Spleen (tissue), 11 donors: ENCODE data around the gene CACNG1. TPM values are rescaled to one million over a fixed set of nuclear protein-coding genes. Genes with fewer than 3 reads are reported as not detected.

Experiments used
- DNase-seq: peaks from one replicate; pipeline ENCODE4 v3.0.0-alpha.2; 2020
- H3K27ac ChIP-seq, 8 donors: fragments of 200-600 bp; sonication (generic) in 7 of 8; 1 replicate in 4 of 8; 2 replicates in 4 of 8; pipeline versions ENCODE4 v1.5.0 to v1.8.0; 2016 to 2021; ENCODE audit warnings: inconsistent platforms in 4 of 8, mild to moderate bottlenecking in 4 of 8, moderate library complexity in 1 of 8
- H3K27me3 ChIP-seq, 7 donors: fragments of 200-600 bp; sonication (generic) in 6 of 7; replicated peaks in 1 of 7; 1 replicate in 4 of 7; 2 replicates in 3 of 7; pipeline versions ENCODE4 v1.5.0 to v1.8.0; 2016 to 2021; ENCODE audit warnings: inconsistent platforms in 3 of 7, mild to moderate bottlenecking in 1 of 7
- H3K36me3 ChIP-seq, 6 donors: fragments of 200-600 bp; sonication (generic) in 5 of 6; 1 replicate in 4 of 6; 2 replicates in 2 of 6; pipeline versions ENCODE4 v1.5.0 to v1.8.0; 2016 to 2021; ENCODE audit warnings: inconsistent platforms in 2 of 6
- H3K4me1 ChIP-seq, 6 donors: fragments of 200-600 bp; sonication (generic) in 5 of 6; 1 replicate in 3 of 6; 2 replicates in 3 of 6; pipeline versions ENCODE4 v1.5.0 to v1.8.0; 2016 to 2021; ENCODE audit warnings: inconsistent platforms in 3 of 6
- H3K4me3 ChIP-seq, 8 donors: fragments of 200-600 bp; sonication (generic) in 7 of 8; 1 replicate in 4 of 8; 2 replicates in 4 of 8; pipeline versions ENCODE4 v1.5.0 to v1.8.0; 2016 to 2021; ENCODE audit warnings: inconsistent platforms in 4 of 8, mild to moderate bottlenecking in 4 of 8, moderate library complexity in 2 of 8
- H3K9me3 ChIP-seq, 8 donors: fragments of 200-600 bp; sonication (generic) in 7 of 8; 1 replicate in 4 of 8; 2 replicates in 4 of 8; pipeline versions ENCODE4 v1.5.0 to v1.8.0; 2016 to 2021; ENCODE audit warnings: inconsistent platforms in 4 of 8
- CTCF ChIP-seq, 11 experiments: fragments of 200-600 bp in 7 of 11; fragments of 450-650 bp in 4 of 11; sonication (generic) in 4 of 11; IDR thresholded peaks in 8 of 11; conservative IDR thresholded peaks in 3 of 11; 1 replicate in 7 of 11; 2 replicates in 4 of 11; pipeline versions ENCODE4 v1.4.0 to v1.8.0; 2016 to 2021; ENCODE audit warnings: antibody characterized with exemption in 11 of 11, inconsistent platforms in 4 of 11, mild to moderate bottlenecking in 1 of 11
- POLR2A ChIP-seq, 3 donors: fragments of 450-650 bp; IDR thresholded peaks; one replicate each; pipeline ENCODE4 v1.5.1; 2017; ENCODE audit warnings: antibody characterized with exemption in 3 of 3, mild to moderate bottlenecking in 1 of 3
- POLR2AphosphoS5 ChIP-seq, 3 donors: sonication (generic); formaldehyde crosslinking; IDR thresholded peaks; one replicate each; pipeline ENCODE4 v1.5.1; 2017; ENCODE audit warnings: antibody characterized with exemption in 3 of 3
- WGBS, 5 donors: extraction: QIAGEN DNeasy Blood & Tissue Kit in 3 of 5; methylation state at CpG; one replicate each; pipeline versions ENCODE4 v1.1.5 to v1.1.7; 2013 to 2018; 5-methylcytosine and 5-hydroxymethylcytosine counted together
- intact Hi-C: fragments of 100-400 bp; cut with DNase I; formaldehyde crosslinking; loops from one replicate; pipeline ENCODE4 v1.15.0; 2023; ENCODE audit warnings: low total_unique reads
- polyA plus RNA-seq, 3 donors: library from polyadenylated mRNA; stranded (reverse); fragments of 200-250 nt; gene quantifications; one replicate each; pipeline ENCODE4 v1.2.1, GENCODE V29; 2013
- total RNA-seq, 7 donors: library from RNA; depleted of rRNA in 3 of 7; stranded (reverse); fragments of >200 nt in 3 of 7; fragmentation: NEBNext Ultra II Directional in 4 of 7; extraction: Animal tissue kit (Norgen Biotek cat#: 25700) in 4 of 7; gene quantifications; one replicate each; pipeline versions ENCODE4 v1.1.0 to v1.2.1, GENCODE V29; 2016 to 2021
- donor health status: healthy with polysubstance abuse.
- donor health status: DM: no; HTN: no; CAD: no; lungs with moderate emphysema.
- donor health status: DM: no; HTN: no; CAD: no.
- donor health status: Bipolar disorder and iron deficiency.
- donor health status: healthy.
- donor health status: DM: no; HTN: no; CAD: no.
- donor health status: DM: yes; HTN: yes; CAD: no.

Gene CACNG1
- total and polyA plus RNA-seq, 10 donors = not detected

GRCh38 chr17:67017910-67018309 is 26.4 kb upstream of the CACNG1 start:
- TF ChIP-seq POLR2A (IDR thresholded peaks at IDR 0.05) = no peak
- no peak for TF ChIP-seq CTCF (IDR thresholded peaks at IDR 0.05 in 8 of 11, conservative IDR thresholded peaks at IDR 0.05 in 3 of 11)
- TF ChIP-seq POLR2AphosphoS5 (IDR thresholded peaks at IDR 0.05) = no peak
- H3K4me1 ChIP-seq = no peaks in the 10 kb centered on the region
- no peak overlapping the region for H3K27ac ChIP-seq
- H3K9me3 ChIP-seq = no peaks in the 10 kb centered on the region
- intact Hi-C loops = no loop called here
- WGBS, 5 donors = 79 to 88% (median 84%) methylated on average over 14 of the region's 14 CpGs
- DNase-seq = no peak
- peaks cover 0 to 24% (median 0%) of the 10 kb centered on the region in 7 donors for H3K27me3 ChIP-seq
- no peak overlapping the region for H3K4me3 ChIP-seq
- H3K36me3 ChIP-seq = no peaks in the 10 kb centered on the region

GRCh38 chr17:67018471-67019434 is 25.6 kb upstream of the CACNG1 start:
- 86 to 91% (median 89%) methylated on average over 12 of the region's 12 CpGs for WGBS, 5 donors
- H3K27ac ChIP-seq = no peak overlapping the region

GRCh38 chr17:67019809-67020208 is 24.5 kb upstream of the CACNG1 start:
- H3K9me3 ChIP-seq = no peaks in the 10 kb centered on the region
- no peaks in the 10 kb centered on the region for H3K4me1 ChIP-seq
- no peak overlapping the region for H3K27ac ChIP-seq
- peaks cover 0 to 21% (median 0%) of the 10 kb centered on the region in 7 donors for H3K27me3 ChIP-seq
- H3K36me3 ChIP-seq = no peaks in the 10 kb centered on the region
- intact Hi-C loops = no loop called here
- 64 to 80% (median 76%) methylated on average over 8 of the region's 8 CpGs for WGBS, 5 donors
- no peak for DNase-seq
- no peak overlapping the region for H3K4me3 ChIP-seq
- TF ChIP-seq POLR2AphosphoS5 (IDR thresholded peaks at IDR 0.05) = no peak
- no peak for TF ChIP-seq POLR2A (IDR thresholded peaks at IDR 0.05)
- no peak for TF ChIP-seq CTCF (IDR thresholded peaks at IDR 0.05 in 8 of 11, conservative IDR thresholded peaks at IDR 0.05 in 3 of 11)

More at GRCh38 chr17:67018471-67019434, 25.6 kb upstream of the CACNG1 start:
- H3K4me3 ChIP-seq = no peak overlapping the region
- H3K36me3 ChIP-seq = no peaks in the 10 kb centered on the region
- no peaks in the 10 kb centered on the region for H3K9me3 ChIP-seq
- no peaks in the 10 kb centered on the region for H3K4me1 ChIP-seq
- no peak for TF ChIP-seq POLR2A (IDR thresholded peaks at IDR 0.05)
- TF ChIP-seq POLR2AphosphoS5 (IDR thresholded peaks at IDR 0.05) = no peak
- no peak for TF ChIP-seq CTCF (IDR thresholded peaks at IDR 0.05 in 8 of 11, conservative IDR thresholded peaks at IDR 0.05 in 3 of 11)
- no peak for DNase-seq
- intact Hi-C loops = no loop called here
- peaks cover 0 to 22% (median 0%) of the 10 kb centered on the region in 7 donors for H3K27me3 ChIP-seq

- TF ChIP-seq CTCF (IDR thresholded peaks at IDR 0.05 in 8 of 11, conservative IDR thresholded peaks at IDR 0.05 in 3 of 11) (no peak), POLR2AphosphoS5 (IDR thresholded peaks at IDR 0.05) (no peak), POLR2A (IDR thresholded peaks at IDR 0.05) (no peak)
- WGBS, 5 donors = 80 to 87% (median 84%) methylated on average over 11 of the region's 11 CpGs
- no peak for DNase-seq
- no peak overlapping the region for H3K27ac ChIP-seq
- H3K27me3 ChIP-seq = peaks cover 0 to 23% (median 0%) of the 10 kb centered on the region in 7 donors
- no peaks in the 10 kb centered on the region for H3K4me1 ChIP-seq
- H3K9me3 ChIP-seq = no peaks in the 10 kb centered on the region
- H3K36me3 ChIP-seq = no peaks in the 10 kb centered on the region
- intact Hi-C loops = no loop called here
- H3K4me3 ChIP-seq = no peak overlapping the region
Measured at GRCh38 chr17:67020293-67020766, 24.0 kb upstream of the CACNG1 start.
